Ishikawa (cell line): ENCODE data around the gene CPA2.

ENCODE experiments used
- CEBPB ChIP-seq: IDR thresholded peaks from 2 replicates; pipeline ENCODE4 v1.6.1; 2012
- CREB1 ChIP-seq: IDR thresholded peaks from 2 replicates; pipeline ENCODE4 v1.6.1; 2012; ENCODE audit warnings: low read depth
- EP300 ChIP-seq: IDR thresholded peaks from 2 replicates; pipeline ENCODE4 v1.6.1; 2012; ENCODE audit warnings: borderline replicate concordance
- FOXM1 ChIP-seq: IDR thresholded peaks from 2 replicates; pipeline ENCODE4 v1.6.1; 2012; ENCODE audit warnings: low read depth, borderline replicate concordance
- MAX ChIP-seq: IDR thresholded peaks from 2 replicates; pipeline ENCODE4 v1.6.1; 2012
- NFIC ChIP-seq: IDR thresholded peaks from 2 replicates; pipeline ENCODE4 v1.6.1; 2012
- RAD21 ChIP-seq: IDR thresholded peaks from 2 replicates; pipeline ENCODE4 v1.6.1; 2012; ENCODE audit warnings: low read depth
- TAF1 ChIP-seq: IDR thresholded peaks from 2 replicates; pipeline ENCODE4 v1.6.1; 2012; ENCODE audit warnings: low read depth, mild to moderate bottlenecking
- USF1 ChIP-seq: IDR thresholded peaks from 2 replicates; pipeline ENCODE4 v1.6.1; 2012
- YY1 ChIP-seq: IDR thresholded peaks from 2 replicates; pipeline ENCODE4 v1.6.1; 2012; ENCODE audit warnings: low read depth

GRCh38 chr7:130294314-130294713, 27.7 kb downstream of the CPA2 start:
- no peak for TF ChIP-seq MAX
- TF ChIP-seq FOXM1, result no peak
- TF ChIP-seq RAD21, result no peak
- TF ChIP-seq CREB1, result no peak
- TF ChIP-seq EP300, result no peak
- TF ChIP-seq CEBPB, result no peak
- TF ChIP-seq YY1, result no peak
- no peak for TF ChIP-seq USF1
- TF ChIP-seq TAF1, result no peak
- no peak for TF ChIP-seq NFIC
